Gastroesophageal sphincter (tissue), 3 donors: Measurements from ENCODE around the gene ARL11.

Experiments
- POLR2A ChIP-seq, 2 donors: fragments of 450-650 bp; IDR thresholded peaks; one replicate each; pipeline ENCODE4 v1.6.1; 2017; ENCODE audit warnings: antibody characterized with exemption in 2 of 2, mild to moderate bottlenecking in 2 of 2, moderate library complexity in 1 of 2
- TF ChIP-seq, protein P1 (sequence below), 4 experiments: fragments of 200-600 bp in 2 of 4; fragments of 450-650 bp in 2 of 4; sonication (generic) in 1 of 4; IDR thresholded peaks; one replicate each; pipeline ENCODE4 v1.5.1; 2017 to 2019; ENCODE audit warnings: antibody characterized with exemption in 4 of 4, mild to moderate bottlenecking in 2 of 4, moderate library complexity in 2 of 4

DNA sequence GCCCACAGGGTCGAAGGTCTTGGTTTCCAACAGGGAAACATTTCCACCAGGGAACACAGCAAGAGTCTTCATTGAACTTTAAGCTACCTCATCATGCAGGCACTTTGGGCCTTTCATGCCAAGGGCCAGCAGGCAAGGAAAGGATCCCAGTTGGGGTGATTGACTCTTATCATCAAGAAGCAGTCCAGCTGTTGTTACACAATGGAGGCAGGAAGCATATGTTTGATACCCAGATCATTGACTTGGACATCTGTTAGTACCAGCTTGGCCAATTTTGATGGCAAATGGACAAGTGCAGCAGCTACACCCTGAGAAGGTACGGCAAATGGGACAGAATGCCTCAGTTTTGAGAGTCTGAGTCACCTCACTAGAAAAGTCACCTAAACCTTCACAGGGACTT is 32.1 kb upstream of the ARL11 start:
- no peak for TF ChIP-seq POLR2A (IDR thresholded peaks at IDR 0.05)
- TF ChIP-seq, protein P1, sequence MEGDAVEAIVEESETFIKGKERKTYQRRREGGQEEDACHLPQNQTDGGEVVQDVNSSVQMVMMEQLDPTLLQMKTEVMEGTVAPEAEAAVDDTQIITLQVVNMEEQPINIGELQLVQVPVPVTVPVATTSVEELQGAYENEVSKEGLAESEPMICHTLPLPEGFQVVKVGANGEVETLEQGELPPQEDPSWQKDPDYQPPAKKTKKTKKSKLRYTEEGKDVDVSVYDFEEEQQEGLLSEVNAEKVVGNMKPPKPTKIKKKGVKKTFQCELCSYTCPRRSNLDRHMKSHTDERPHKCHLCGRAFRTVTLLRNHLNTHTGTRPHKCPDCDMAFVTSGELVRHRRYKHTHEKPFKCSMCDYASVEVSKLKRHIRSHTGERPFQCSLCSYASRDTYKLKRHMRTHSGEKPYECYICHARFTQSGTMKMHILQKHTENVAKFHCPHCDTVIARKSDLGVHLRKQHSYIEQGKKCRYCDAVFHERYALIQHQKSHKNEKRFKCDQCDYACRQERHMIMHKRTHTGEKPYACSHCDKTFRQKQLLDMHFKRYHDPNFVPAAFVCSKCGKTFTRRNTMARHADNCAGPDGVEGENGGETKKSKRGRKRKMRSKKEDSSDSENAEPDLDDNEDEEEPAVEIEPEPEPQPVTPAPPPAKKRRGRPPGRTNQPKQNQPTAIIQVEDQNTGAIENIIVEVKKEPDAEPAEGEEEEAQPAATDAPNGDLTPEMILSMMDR (IDR thresholded peaks at IDR 0.05): no peak
